ENCODE results near the gene ARFIP1. TPM values are rescaled to one million over a fixed set of nuclear protein-coding genes. Genes with fewer than 3 reads are reported as not detected.

The ARFIP1 gene
- total and polyA plus RNA-seq, 2 of the 8 experiments (the other 6 are each of a cell fraction or from before 2014, with no cell fraction given), result 13.5 to 38.0 TPM

- H3K79me2 ChIP-seq (ENCODE audit: control insufficient read depth in 1 of 2, insufficient read depth in 2 of 2, low read length in 2 of 2), result no peaks in the 10 kb centered on the region
- no peak overlapping the region for H2AFZ ChIP-seq (ENCODE audit: low read length)
- no peak overlapping the region for H3K14ac ChIP-seq (ENCODE audit: insufficient read length)
- no peak overlapping the region for H2BK12ac ChIP-seq (ENCODE audit: low read depth, low read length)
- CTCF ChIA-PET (ENCODE audit: partially characterized antibody), result interaction anchor here (0.9 to 1.7 kb wide), 4 partner anchors 8 to 43 kb away, joined by 3 to 5 read pairs (median 3); no protein-coding TSS in a partner anchor
- H3K9me3 ChIP-seq (ENCODE audit: insufficient read depth in 2 of 2, low read depth in 1 of 2, low read length in 1 of 2), result no peaks in the 10 kb centered on the region
- no peaks in the 10 kb centered on the region for H3K23me2 ChIP-seq (ENCODE audit: low read depth, low read length)
- no peak overlapping the region for H2BK120ac ChIP-seq (replicated peaks; ENCODE audit: low read depth, low read length)
- H3K79me1 ChIP-seq (ENCODE audit: low read depth, low read length), result no peaks in the 10 kb centered on the region
- no peak overlapping the region for H3K4me2 ChIP-seq (ENCODE audit: insufficient read depth in 1 of 2, low read depth in 2 of 2, low read length in 2 of 2)
- no peak overlapping the region for H2AK5ac ChIP-seq (ENCODE audit: low read depth, low read length)
- no peak for DNase-seq (ENCODE audit: low read depth in 1 of 2, low spot score in 2 of 2)
- no peak overlapping the region for H2BK15ac ChIP-seq (ENCODE audit: low read length)
- no peak overlapping the region for H3K4ac ChIP-seq (replicated peaks; ENCODE audit: insufficient read length, low read depth, low read length)
- H3K4me1 ChIP-seq (replicated peaks in 1 of 4; ENCODE audit: control insufficient read depth in 3 of 4, insufficient read depth in 4 of 4, low read length in 3 of 4), result peaks cover 0 to 6% (median 3%) of the 10 kb centered on the region in 4 experiments; a peak in 3 of 7 replicates
- no peak overlapping the region for H3K4me3 ChIP-seq (ENCODE audit: extremely low read depth in 1 of 4, insufficient read depth in 2 of 4, low read depth in 3 of 4, low read length in 4 of 4)
- no peak overlapping the region for H3K9ac ChIP-seq (replicated peaks in 1 of 4; ENCODE audit: extremely low read depth in 1 of 4, low read depth in 3 of 4, low read length in 3 of 4)
- no peaks in the 10 kb centered on the region for H3K27me3 ChIP-seq (replicated peaks in 1 of 4; ENCODE audit: control insufficient read depth in 3 of 4, extremely low read depth in 1 of 4, insufficient read depth in 3 of 4, low read length in 3 of 4)
- no peak overlapping the region for H2BK5ac ChIP-seq (ENCODE audit: low read depth, low read length)
- no peak overlapping the region for H3K18ac ChIP-seq (ENCODE audit: extremely low read depth, low read length)
- no peaks in the 10 kb centered on the region for H4K20me1 ChIP-seq (replicated peaks in 1 of 2; ENCODE audit: control insufficient read depth in 1 of 2, insufficient read depth in 2 of 2, low read length in 2 of 2)
- no peak overlapping the region for H4K91ac ChIP-seq (replicated peaks; ENCODE audit: insufficient read length, low read length)
- no peak overlapping the region for H4K5ac ChIP-seq (ENCODE audit: insufficient read length, low read depth, low read length)
- H3K27ac ChIP-seq (ENCODE audit: low read depth, low read length), result no peak overlapping the region
- no peak for FAIRE-seq
- H3K36me3 ChIP-seq (ENCODE audit: control insufficient read depth in 2 of 4, insufficient read depth in 4 of 4, low read length in 3 of 4), result peaks cover 0 to 15% (median 2%) of the 10 kb centered on the region in 4 experiments; a peak in 2 of 8 replicates
- no peak overlapping the region for H4K8ac ChIP-seq (ENCODE audit: extremely low read depth, insufficient read depth, low read length)
- no peak overlapping the region for H2BK20ac ChIP-seq (ENCODE audit: low read length)
- no peak for TF ChIP-seq BCL11A (IDR thresholded peaks at IDR 0.05; ENCODE audit: low read depth in 2 of 2, low read length in 2 of 2)
- no peak for TF ChIP-seq MAX (IDR thresholded peaks at IDR 0.05)
- TF ChIP-seq CEBPB (IDR thresholded peaks at IDR 0.05; ENCODE audit: low read depth, low read length), result no peak
- no peak for TF ChIP-seq EZH2 (IDR thresholded peaks at IDR 0.05; ENCODE audit: low read depth, low read length, severe bottlenecking)
- TF ChIP-seq KDM4A (IDR thresholded peaks at IDR 0.05; ENCODE audit: low read depth, low read length, severe bottlenecking), result no peak
- TF ChIP-seq KDM5A (IDR thresholded peaks at IDR 0.05; ENCODE audit: low read length), result no peak
- H3K23ac ChIP-seq (ENCODE audit: insufficient read length), result no peak overlapping the region
- POLR2A ChIA-PET (ENCODE audit: partially characterized antibody), result interaction anchor here (1.1 kb wide), 1 partner anchor 51 kb away, joined by 3 read pairs; the partner anchor contains the start of gene FHDC1
- 96% methylated on average over 5 of the region's 5 CpGs; no CpG with 5 or more reads in 1 of the 2 experiments for WGBS, 2 experiments (ENCODE audit: extremely low coverage in 1 of 2, insufficient coverage in 1 of 2, insufficient read length in 1 of 2, insufficient replicate concordance in 2 of 2, low coverage in 1 of 2, low lambda C conversion rate in 2 of 2, missing lambda C conversion rate in 1 of 2)
- no peak overlapping the region for H3K56ac ChIP-seq (replicated peaks; ENCODE audit: insufficient read length, low read depth, low read length)
Observed at GRCh38 chr4:152885185-152885584, 105.4 kb downstream of the ARFIP1 start.
